NB4 (cell line): ENCODE results near the gene AKR1C1.

Experiments
- MAX ChIP-seq: IDR thresholded peaks from 2 replicates; pipeline ENCODE4 v1.6.1; 2011; ENCODE audit warnings: low read depth, low read length
- MYC ChIP-seq: IDR thresholded peaks from 2 replicates; pipeline ENCODE4 v1.6.1; 2011; ENCODE audit warnings: low read depth, low read length
- POLR2A ChIP-seq: IDR thresholded peaks from 2 replicates; pipeline ENCODE4 v1.6.1; 2011; ENCODE audit warnings: mild to moderate bottlenecking; ENCODE audit not compliant: insufficient read length; ENCODE audit errors: extremely low read depth
- TF ChIP-seq, protein P1 (sequence below): IDR thresholded peaks from one replicate; pipeline ENCODE4 v1.5.1; 2012; ENCODE audit warnings: low read depth, low read length

DNA sequence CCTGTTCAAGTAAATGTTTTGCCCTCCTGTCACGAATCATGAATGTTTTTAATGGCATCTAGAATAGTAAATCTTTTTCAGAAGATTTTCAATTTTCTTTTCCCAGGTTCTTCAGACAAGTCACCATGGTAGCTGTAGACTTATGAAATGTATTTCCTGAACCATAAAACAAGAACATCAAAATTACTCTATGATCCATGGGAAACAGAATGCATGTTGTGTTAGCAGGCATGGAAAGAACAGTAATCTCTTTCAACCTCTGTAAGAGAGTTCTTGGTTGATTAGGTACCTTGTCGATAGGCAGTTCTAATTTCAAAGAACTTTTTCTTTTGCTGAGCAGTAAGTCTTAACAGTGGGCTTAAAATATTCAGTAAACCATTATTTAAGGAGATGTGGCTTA, 17.6 kb downstream of the AKR1C1 start:
- TF ChIP-seq, protein P1, sequence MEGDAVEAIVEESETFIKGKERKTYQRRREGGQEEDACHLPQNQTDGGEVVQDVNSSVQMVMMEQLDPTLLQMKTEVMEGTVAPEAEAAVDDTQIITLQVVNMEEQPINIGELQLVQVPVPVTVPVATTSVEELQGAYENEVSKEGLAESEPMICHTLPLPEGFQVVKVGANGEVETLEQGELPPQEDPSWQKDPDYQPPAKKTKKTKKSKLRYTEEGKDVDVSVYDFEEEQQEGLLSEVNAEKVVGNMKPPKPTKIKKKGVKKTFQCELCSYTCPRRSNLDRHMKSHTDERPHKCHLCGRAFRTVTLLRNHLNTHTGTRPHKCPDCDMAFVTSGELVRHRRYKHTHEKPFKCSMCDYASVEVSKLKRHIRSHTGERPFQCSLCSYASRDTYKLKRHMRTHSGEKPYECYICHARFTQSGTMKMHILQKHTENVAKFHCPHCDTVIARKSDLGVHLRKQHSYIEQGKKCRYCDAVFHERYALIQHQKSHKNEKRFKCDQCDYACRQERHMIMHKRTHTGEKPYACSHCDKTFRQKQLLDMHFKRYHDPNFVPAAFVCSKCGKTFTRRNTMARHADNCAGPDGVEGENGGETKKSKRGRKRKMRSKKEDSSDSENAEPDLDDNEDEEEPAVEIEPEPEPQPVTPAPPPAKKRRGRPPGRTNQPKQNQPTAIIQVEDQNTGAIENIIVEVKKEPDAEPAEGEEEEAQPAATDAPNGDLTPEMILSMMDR, result no peak
- TF ChIP-seq POLR2A (no peak), MAX (no peak), MYC (no peak)
